ENCODE measurements around the gene CERS1. TPM values are rescaled to one million over a fixed set of nuclear protein-coding genes. Genes with fewer than 3 reads are reported as not detected.
"Not testable (repeated sequence)": the region's sequence is repeated elsewhere in the genome, so short reads cannot be mapped to it uniquely, and the experiment has no call there.

CERS1 gene
- total RNA-seq, 2 experiments from 2014 or later, result not detected

GRCh38 chr19:18931316-18932162 lies 35.6 kb upstream of the CERS1 start:
- H3K9me3 Mint-ChIP-seq (ENCODE audit: insufficient read depth), result no peaks in the 10 kb centered on the region
- POLR2A ChIA-PET, result interaction anchor here (0.9 to 2.3 kb wide), 2 partner anchors 9 to 12 kb away, joined by 3 to 9 read pairs; partner anchors contain the start of genes COPE and DDX49
- H3K27ac Mint-ChIP-seq, result no peak overlapping the region
- H3K27me3 Mint-ChIP-seq (ENCODE audit: low read depth), result peaks cover 9% of the 10 kb centered on the region
- peaks cover 3% of the 10 kb centered on the region for H3K4me1 Mint-ChIP-seq (ENCODE audit: low read depth)
- DNase-seq (no peak), ATAC-seq (no peak)
- no peak overlapping the region for H3K4me3 Mint-ChIP-seq
- CTCF ChIA-PET, result interaction anchor here (1.5 kb wide), 1 partner anchor 12 kb away, joined by 5 read pairs; the partner anchor contains the start of genes COPE and DDX49
- peaks cover 3% of the 10 kb centered on the region for H3K36me3 Mint-ChIP-seq (ENCODE audit: low read depth)

DNA sequence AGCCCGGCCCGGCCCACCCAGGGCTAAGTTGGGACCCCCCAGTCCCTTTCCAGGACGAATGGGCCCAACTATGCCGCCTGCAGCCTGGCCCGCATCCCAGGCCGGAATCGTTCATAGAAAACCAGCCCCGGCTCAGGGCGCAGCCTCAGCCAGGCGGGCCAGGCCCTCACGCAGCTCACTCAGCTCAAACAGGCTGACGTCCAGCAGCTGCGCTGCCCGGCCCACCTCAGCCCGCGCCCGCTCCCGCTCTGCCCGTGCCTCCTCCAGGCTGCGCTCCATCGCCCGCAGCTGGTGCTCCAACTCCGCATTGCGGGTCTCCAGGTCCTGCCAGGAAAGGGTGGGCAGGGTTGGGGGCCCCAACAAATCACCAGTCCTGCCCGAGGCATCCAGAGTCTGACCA lies 33.4 kb upstream of the CERS1 start:
- Mint-ChIP-seq H3K27me3 (ENCODE audit: low read depth) (peaks cover 9% of the 10 kb centered on the region), H3K4me1 (ENCODE audit: low read depth) (peaks cover 3% of the 10 kb centered on the region), H3K36me3 (ENCODE audit: low read depth) (peaks cover 17% of the 10 kb centered on the region), H3K9me3 (ENCODE audit: insufficient read depth) (no peaks in the 10 kb centered on the region), H3K27ac (no peak overlapping the region), H3K4me3 (no peak overlapping the region)
- POLR2A ChIA-PET, result interaction anchor here (1.1 kb wide), 1 partner anchor 10 kb away, joined by 7 read pairs; the partner anchor contains the start of genes COPE and DDX49
- CTCF ChIA-PET, result no interaction called here
- DNase-seq (no peak), ATAC-seq (no peak)

DNA sequence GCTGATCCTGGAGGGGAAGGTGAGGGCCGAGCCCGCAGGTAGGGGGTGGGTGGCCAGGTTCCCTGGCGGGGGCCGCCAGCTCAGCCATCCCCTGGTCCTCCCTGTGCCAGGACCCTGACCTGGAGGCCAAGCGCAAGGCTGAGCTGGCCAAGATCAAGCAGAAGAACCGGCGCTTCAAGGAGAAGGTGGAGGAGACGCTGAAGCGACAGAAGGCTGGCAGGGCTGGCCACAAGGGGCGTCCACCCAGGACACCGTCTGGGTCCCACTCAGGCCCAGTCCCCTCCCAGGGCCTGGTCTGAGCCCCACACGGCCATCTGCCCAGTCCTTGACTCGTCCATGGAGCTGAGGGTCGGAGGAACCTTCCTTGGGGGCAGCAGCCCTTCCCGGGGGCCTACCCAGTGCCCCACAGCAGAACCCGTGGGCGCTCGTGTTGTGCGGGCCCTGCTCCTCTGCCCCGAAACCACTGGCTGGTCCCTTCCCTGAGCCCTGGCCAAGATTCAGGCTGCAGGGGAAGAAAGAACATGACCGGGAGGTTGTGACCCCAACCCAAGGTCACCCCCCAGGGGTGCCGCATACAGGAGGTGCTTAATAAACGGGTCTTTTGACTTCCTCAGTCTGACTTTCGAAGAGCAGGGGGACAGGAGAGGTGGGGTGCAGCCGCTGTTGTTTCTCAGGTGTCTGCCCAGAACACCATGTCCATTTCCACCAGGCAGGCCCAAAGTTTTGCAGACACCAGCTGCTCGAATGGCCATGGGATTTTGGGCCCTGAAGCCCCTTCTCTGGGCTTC lies 32.3 kb upstream of the CERS1 start:
- Mint-ChIP-seq H3K27me3 (ENCODE audit: low read depth) (peaks cover 2% of the 10 kb centered on the region), H3K27ac (no peak overlapping the region), H3K4me1 (ENCODE audit: low read depth) (peaks cover 3% of the 10 kb centered on the region), H3K36me3 (ENCODE audit: low read depth) (peaks cover 27% of the 10 kb centered on the region), H3K4me3 (no peak overlapping the region), H3K9me3 (ENCODE audit: insufficient read depth) (no peaks in the 10 kb centered on the region)
- no peak for ATAC-seq
- ChIA-PET POLR2A (no interaction called here), CTCF (no interaction called here)
- no peak for DNase-seq

GRCh38 chr19:18924684-18925213 lies 28.8 kb upstream of the CERS1 start:
- POLR2A ChIA-PET, result no interaction called here
- CTCF ChIA-PET, result no interaction called here
- DNase-seq (no peak), ATAC-seq (no peak)
- Mint-ChIP-seq H3K4me3 (no peak overlapping the region), H3K27ac (no peak overlapping the region), H3K27me3 (ENCODE audit: low read depth) (no peaks in the 10 kb centered on the region), H3K4me1 (ENCODE audit: low read depth) (peaks cover 14% of the 10 kb centered on the region), H3K36me3 (ENCODE audit: low read depth) (peaks cover 34% of the 10 kb centered on the region), H3K9me3 (ENCODE audit: insufficient read depth) (no peaks in the 10 kb centered on the region)

DNA sequence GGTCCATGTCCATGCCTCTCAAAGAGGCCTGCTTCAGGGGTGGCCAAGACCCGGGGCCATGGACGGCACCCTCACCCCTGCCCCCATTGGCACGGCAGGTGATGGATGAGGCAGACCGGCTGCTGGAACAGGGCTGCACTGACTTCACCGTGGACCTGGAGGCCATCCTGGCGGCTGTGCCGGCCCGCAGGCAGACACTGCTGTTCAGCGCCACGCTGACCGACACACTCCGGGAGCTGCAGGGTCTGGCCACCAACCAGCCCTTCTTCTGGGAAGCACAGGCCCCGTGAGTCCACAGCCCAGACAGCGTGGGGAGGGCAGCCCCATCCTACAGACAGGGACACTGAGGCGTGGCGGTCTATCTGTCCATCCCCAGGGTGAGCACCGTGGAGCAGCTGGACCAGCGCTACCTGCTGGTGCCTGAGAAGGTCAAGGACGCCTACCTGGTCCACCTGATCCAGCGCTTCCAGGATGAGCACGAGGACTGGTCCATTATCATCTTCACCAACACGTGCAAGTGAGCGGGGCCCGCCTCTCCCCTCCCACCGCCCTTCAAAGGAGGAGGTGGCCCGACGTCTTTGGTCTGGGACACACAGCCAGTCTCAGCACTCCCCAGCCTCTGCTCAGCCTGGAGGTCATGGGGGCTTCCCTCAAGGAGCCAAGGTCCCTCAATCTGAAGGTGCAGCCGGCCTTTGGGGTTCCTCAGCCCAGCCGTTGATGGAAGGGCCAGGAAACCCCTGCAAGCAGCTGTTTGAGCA lies 26.4 kb upstream of the CERS1 start:
- POLR2A ChIA-PET, result interaction anchor here (0.6 to 1.0 kb wide), 2 partner anchors 9 to 908 kb away, joined by 3 read pairs; no protein-coding TSS in a partner anchor
- no peak for DNase-seq
- Mint-ChIP-seq H3K27me3 (ENCODE audit: low read depth) (no peaks in the 10 kb centered on the region), H3K9me3 (ENCODE audit: insufficient read depth) (no peaks in the 10 kb centered on the region), H3K4me3 (no peak overlapping the region), H3K4me1 (ENCODE audit: low read depth) (peaks cover 22% of the 10 kb centered on the region), H3K36me3 (ENCODE audit: low read depth) (peaks cover 30% of the 10 kb centered on the region), H3K27ac (no peak overlapping the region)
- CTCF ChIA-PET, result no interaction called here
- no peak for ATAC-seq

DNA sequence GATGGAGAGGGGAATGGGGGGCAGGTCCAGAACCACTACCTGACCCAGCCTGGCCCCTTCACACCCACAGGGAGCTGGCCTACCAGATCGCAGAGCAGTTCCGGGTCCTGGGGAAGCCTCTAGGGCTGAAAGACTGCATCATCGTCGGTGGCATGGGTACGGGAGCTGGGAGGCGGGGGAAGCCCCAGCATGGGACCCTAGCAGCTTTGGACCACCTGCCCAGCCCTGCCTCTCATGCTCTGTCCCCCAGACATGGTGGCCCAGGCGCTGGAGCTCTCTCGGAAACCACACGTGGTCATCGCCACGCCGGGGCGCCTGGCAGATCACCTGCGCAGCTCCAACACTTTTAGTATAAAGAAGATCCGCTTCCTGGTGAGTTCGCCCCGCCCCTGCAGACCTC lies 25.6 kb upstream of the CERS1 start:
- Mint-ChIP-seq H3K4me1 (ENCODE audit: low read depth) (peaks cover 25% of the 10 kb centered on the region), H3K9me3 (ENCODE audit: insufficient read depth) (no peaks in the 10 kb centered on the region), H3K27ac (no peak overlapping the region), H3K27me3 (ENCODE audit: low read depth) (no peaks in the 10 kb centered on the region), H3K36me3 (ENCODE audit: low read depth) (peaks cover 32% of the 10 kb centered on the region), H3K4me3 (peak overlapping the region; percentile 90)
- ChIA-PET POLR2A (no interaction called here), CTCF (no interaction called here)
- ATAC-seq (no peak), DNase-seq (no peak)

GRCh38 chr19:18920400-18920799 lies 24.4 kb upstream of the CERS1 start:
- Mint-ChIP-seq H3K36me3 (ENCODE audit: low read depth) (peaks cover 29% of the 10 kb centered on the region), H3K9me3 (ENCODE audit: insufficient read depth) (no peaks in the 10 kb centered on the region), H3K4me3 (peak overlapping the region; percentile 90), H3K27ac (peak overlapping the region; percentile 93), H3K27me3 (ENCODE audit: low read depth) (no peaks in the 10 kb centered on the region), H3K4me1 (ENCODE audit: low read depth) (peaks cover 29% of the 10 kb centered on the region)
- no peak for DNase-seq
- CTCF ChIA-PET, result no interaction called here
- POLR2A ChIA-PET, result no interaction called here
- no peak for ATAC-seq

GRCh38 chr19:18919900-18920214 lies 23.9 kb upstream of the CERS1 start:
- no peaks in the 10 kb centered on the region for H3K9me3 Mint-ChIP-seq (ENCODE audit: insufficient read depth)
- POLR2A ChIA-PET, result interaction anchor here (0.6 to 2.0 kb wide), 18 partner anchors 9 to 639 kb away, joined by 3 to 14 read pairs (median 4); partner anchors contain the start of genes BORCS8, ELL, JUND and RFXANK
- DNase-seq (no peak), ATAC-seq (no peak)
- H3K27ac Mint-ChIP-seq, result peak overlapping the region; percentile 93
- peaks cover 32% of the 10 kb centered on the region for H3K36me3 Mint-ChIP-seq (ENCODE audit: low read depth)
- no peaks in the 10 kb centered on the region for H3K27me3 Mint-ChIP-seq (ENCODE audit: low read depth)
- CTCF ChIA-PET, result interaction anchor here (0.9 to 2.2 kb wide), 5 partner anchors 11 to 467 kb away, joined by 3 to 6 read pairs (median 3); partner anchors contain the start of gene REX1BD
- peak overlapping the region; percentile 90 for H3K4me3 Mint-ChIP-seq
- H3K4me1 Mint-ChIP-seq (ENCODE audit: low read depth), result peaks cover 29% of the 10 kb centered on the region

- Mint-ChIP-seq H3K4me3 (peak within 1 kb of the TSS; percentile 90), H3K4me1 (ENCODE audit: low read depth) (peaks cover 29% of the 10 kb centered on the region), H3K27ac (peak within 1 kb of the TSS; percentile 93), H3K9me3 (ENCODE audit: insufficient read depth) (no peaks in the 10 kb centered on the region), H3K36me3 (ENCODE audit: low read depth) (peaks cover 27% of the 10 kb centered on the region), H3K27me3 (ENCODE audit: low read depth) (no peaks in the 10 kb centered on the region)
- DNase-seq (peak; percentile 99), ATAC-seq (peak; percentile 96)
- POLR2A ChIA-PET, result interaction anchor here (0.6 to 2.0 kb wide), 22 partner anchors 8 to 638 kb away, joined by 3 to 14 read pairs (median 4); partner anchors contain the start of genes BORCS8, ELL, JUND and RFXANK
- CTCF ChIA-PET, result interaction anchor here (0.9 to 2.2 kb wide), 7 partner anchors 12 to 466 kb away, joined by 3 to 6 read pairs (median 3); partner anchors contain the start of gene REX1BD
Measured at GRCh38 chr19:18919086-18919899, 23.3 kb upstream of the CERS1 start, which contains the start of the genes COPE and DDX49. Gene COPE (minus strand): TSS chr19:18919387. CDS start chr19:18919348, 39 bp downstream. Gene DDX49 (plus strand): TSS chr19:18919715. CDS start chr19:18919742, 27 bp downstream.

DNA sequence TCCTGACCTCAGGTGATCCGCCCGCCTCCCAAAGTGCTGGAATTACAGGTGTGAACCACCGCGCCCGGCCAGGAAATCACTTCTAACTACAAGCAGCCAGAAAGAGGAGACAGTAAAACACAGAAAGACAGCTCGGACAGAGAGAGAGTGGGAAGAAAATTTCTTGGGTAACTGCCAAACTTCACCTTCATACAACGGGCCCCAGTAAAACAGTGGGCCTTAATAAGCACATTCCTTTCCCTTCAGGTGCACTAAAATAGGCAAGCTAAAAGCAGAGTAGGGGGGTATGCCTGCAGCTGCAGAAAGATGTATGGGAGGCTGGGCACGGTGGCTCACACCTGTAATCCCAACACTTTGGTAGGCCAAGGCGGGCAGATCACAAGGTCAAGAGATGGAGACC lies 21.6 kb upstream of the CERS1 start:
- ATAC-seq; DNase-seq; POLR2A ChIA-PET; H3K9me3 Mint-ChIP-seq (ENCODE audit: insufficient read depth); H3K27me3 Mint-ChIP-seq (ENCODE audit: low read depth): not testable (repeated sequence)
- CTCF ChIA-PET, result interaction anchor here (1.5 kb wide), 1 partner anchor 71 kb away, joined by 4 read pairs; no protein-coding TSS in a partner anchor
- Mint-ChIP-seq H3K27ac (peak overlapping the region; percentile 44), H3K4me3 (peak overlapping the region; percentile 64), H3K36me3 (ENCODE audit: low read depth) (peaks cover 25% of the 10 kb centered on the region), H3K4me1 (ENCODE audit: low read depth) (peaks cover 29% of the 10 kb centered on the region)
